Esophagus muscularis mucosa (tissue), 4 donors: Measurements from ENCODE around the gene NACAD.

Experiments
- CTCF ChIP-seq, 3 experiments: fragments of 200-600 bp in 2 of 3; fragments of 450-650 bp in 1 of 3; sonication (generic) in 2 of 3; IDR thresholded peaks; one replicate each; pipeline ENCODE4 v1.5.1; 2017 to 2019; ENCODE audit warnings: antibody characterized with exemption in 3 of 3, mild to moderate bottlenecking in 2 of 3, moderate library complexity in 1 of 3
- EP300 ChIP-seq: sonication (generic); formaldehyde crosslinking; IDR thresholded peaks from one replicate; pipeline ENCODE4 v1.6.1; 2017; ENCODE audit warnings: antibody characterized with exemption
- POLR2A ChIP-seq: fragments of 450-650 bp; IDR thresholded peaks from one replicate; pipeline ENCODE4 v1.6.1; 2017; ENCODE audit warnings: antibody characterized with exemption, moderate library complexity, mild to moderate bottlenecking, low read depth
- POLR2AphosphoS5 ChIP-seq, 2 donors: sonication (generic); formaldehyde crosslinking; IDR thresholded peaks; one replicate each; pipeline ENCODE4 v1.6.1; 2017; ENCODE audit warnings: antibody characterized with exemption in 2 of 2

- TF ChIP-seq CTCF (IDR thresholded peaks at IDR 0.05) = no peak
- no peak for TF ChIP-seq POLR2A
- no peak for TF ChIP-seq POLR2AphosphoS5 (IDR thresholded peaks at IDR 0.05)
- TF ChIP-seq EP300 = no peak
Measured at GRCh38 chr7:45123913-45124710, 35.3 kb upstream of the NACAD start.
